Sigmoid colon (tissue), 7 donors: Measurements from ENCODE around the gene TRIP13. TPM values are rescaled to one million over a fixed set of nuclear protein-coding genes. Genes with fewer than 3 reads are reported as not detected.

Experiments
- DNase-seq: peaks from one replicate; pipeline ENCODE4 v3.0.0-alpha.2; 2019
- H3K27ac ChIP-seq, 4 donors: fragments of 200-600 bp; sonication (generic); one replicate each; pipeline ENCODE4 v1.5.1; 2016 to 2019; ENCODE audit warnings: mild to moderate bottlenecking in 1 of 4
- H3K27me3 ChIP-seq, 3 donors: fragments of 200-600 bp; sonication (generic); one replicate each; pipeline ENCODE4 v1.5.1; 2019; ENCODE audit warnings: mild to moderate bottlenecking in 1 of 3
- H3K36me3 ChIP-seq, 4 donors: fragments of 200-600 bp; sonication (generic); one replicate each; pipeline ENCODE4 v1.5.1; 2016 to 2019
- H3K4me1 ChIP-seq, 4 donors: fragments of 200-600 bp; sonication (generic); one replicate each; pipeline ENCODE4 v1.5.1; 2017 to 2019
- H3K4me3 ChIP-seq, 4 donors: fragments of 200-600 bp; sonication (generic); one replicate each; pipeline ENCODE4 v1.5.1; 2017 to 2019; ENCODE audit warnings: mild to moderate bottlenecking in 2 of 4, moderate library complexity in 1 of 4
- H3K9me3 ChIP-seq, 4 donors: fragments of 200-600 bp in 3 of 4; sonication (generic) in 3 of 4; one replicate each; pipeline versions ENCODE4 v1.5.1 to v1.6.1; 2013 to 2019
- CTCF ChIP-seq, 4 experiments: fragments of 450-650 bp in 3 of 4; fragments of 200-600 bp in 1 of 4; IDR thresholded peaks; one replicate each; pipeline ENCODE4 v1.5.1; 2016 to 2019; ENCODE audit warnings: antibody characterized with exemption in 4 of 4, mild to moderate bottlenecking in 3 of 4, moderate library complexity in 2 of 4
- EP300 ChIP-seq, 4 donors: sonication (generic); formaldehyde crosslinking; IDR thresholded peaks; one replicate each; pipeline ENCODE4 v1.6.1; 2017; ENCODE audit warnings: antibody characterized with exemption in 4 of 4
- POLR2A ChIP-seq, 2 donors: fragments of 450-650 bp; IDR thresholded peaks; one replicate each; pipeline ENCODE4 v1.6.1; 2016; ENCODE audit warnings: antibody characterized with exemption in 2 of 2, mild to moderate bottlenecking in 2 of 2, moderate library complexity in 2 of 2
- POLR2AphosphoS5 ChIP-seq, 4 donors: sonication (generic); formaldehyde crosslinking; IDR thresholded peaks; one replicate each; pipeline ENCODE4 v1.6.1; 2017; ENCODE audit warnings: antibody characterized with exemption in 4 of 4
- WGBS, 2 donors: extraction: QIAGEN DNeasy Blood & Tissue Kit; methylation state at CpG; one replicate each; pipeline ENCODE4 v1.1.7; 2013; 5-methylcytosine and 5-hydroxymethylcytosine counted together
- intact Hi-C: fragments of 100-400 bp; cut with DNase I; formaldehyde crosslinking; loops from one replicate; pipeline ENCODE4 v1.15.1; 2023
- polyA plus RNA-seq, 3 donors: library from polyadenylated mRNA; stranded (reverse); fragments of 200-250 nt; gene quantifications; one replicate each; pipeline ENCODE4 v1.2.3, GENCODE V29; 2013
- total RNA-seq, 4 donors: library from RNA; depleted of rRNA; stranded (reverse); fragments of >200 nt; gene quantifications; one replicate each; pipeline ENCODE4 v1.1.0, GENCODE V29; 2016
- donor health status: healthy with polysubstance abuse.
- donor health status: Bipolar disorder and iron deficiency.
- donor health status: healthy.

Gene TRIP13
- total and polyA plus RNA-seq, 7 donors = 0.16 to 7.7 (median 1.0) TPM; not detected in 1

- Histone ChIP-seq H3K4me3 (no peak overlapping the region), H3K27me3 (no peaks in the 10 kb centered on the region), H3K27ac (no peak overlapping the region), H3K9me3 (no peaks in the 10 kb centered on the region), H3K4me1 (peaks cover 0 to 4% (median 2%) of the 10 kb centered on the region in 4 donors), H3K36me3 (no peaks in the 10 kb centered on the region)
- no peak for TF ChIP-seq POLR2AphosphoS5 (IDR thresholded peaks at IDR 0.05)
- no peak for TF ChIP-seq POLR2A (IDR thresholded peaks at IDR 0.05)
- TF ChIP-seq EP300 (IDR thresholded peaks at IDR 0.05) = no peak
- no peak for TF ChIP-seq CTCF (IDR thresholded peaks at IDR 0.05)
- intact Hi-C loops = no loop called here
- DNase-seq = no peak
- 95 to 97% methylated on average over 7 of the region's 7 CpGs for WGBS, 2 donors
Measured at GRCh38 chr5:907366-907910, 14.8 kb downstream of the TRIP13 start.

- no peaks in the 10 kb centered on the region for H3K4me1 ChIP-seq
- intact Hi-C loops = no loop called here
- H3K27me3 ChIP-seq = no peaks in the 10 kb centered on the region
- no peak overlapping the region for H3K27ac ChIP-seq
- H3K9me3 ChIP-seq = no peaks in the 10 kb centered on the region
- no peak overlapping the region for H3K4me3 ChIP-seq
- no peak for TF ChIP-seq POLR2A (IDR thresholded peaks at IDR 0.05)
- TF ChIP-seq POLR2AphosphoS5 (IDR thresholded peaks at IDR 0.05) = no peak
- TF ChIP-seq EP300 (IDR thresholded peaks at IDR 0.05) = no peak
- no peak for TF ChIP-seq CTCF (IDR thresholded peaks at IDR 0.05)
- 97% methylated on average over 16 of the region's 16 CpGs for WGBS, 2 donors
- H3K36me3 ChIP-seq = no peaks in the 10 kb centered on the region
- DNase-seq = no peak
Measured at GRCh38 chr5:908172-908571, 15.5 kb downstream of the TRIP13 start.

- no peaks in the 10 kb centered on the region for H3K27me3 ChIP-seq
- 94% methylated on average over 8 of the region's 8 CpGs for WGBS, 2 donors
- TF ChIP-seq POLR2AphosphoS5 (IDR thresholded peaks at IDR 0.05) = no peak
- no peak for TF ChIP-seq CTCF (IDR thresholded peaks at IDR 0.05)
- TF ChIP-seq EP300 (IDR thresholded peaks at IDR 0.05) = no peak
- TF ChIP-seq POLR2A (IDR thresholded peaks at IDR 0.05) = no peak
- no peaks in the 10 kb centered on the region for H3K36me3 ChIP-seq
- H3K4me1 ChIP-seq = no peaks in the 10 kb centered on the region
- no peak overlapping the region for H3K4me3 ChIP-seq
- intact Hi-C loops = no loop called here
- DNase-seq = no peak
- H3K9me3 ChIP-seq = no peaks in the 10 kb centered on the region
- no peak overlapping the region for H3K27ac ChIP-seq
Measured at GRCh38 chr5:909086-909485, 16.4 kb downstream of the TRIP13 start.

- H3K27ac ChIP-seq = no peak overlapping the region
- no peaks in the 10 kb centered on the region for H3K9me3 ChIP-seq
- no peak overlapping the region for H3K4me3 ChIP-seq
- DNase-seq = no peak
- 95 to 96% methylated on average over 18 of the region's 18 CpGs for WGBS, 2 donors
- no peaks in the 10 kb centered on the region for H3K4me1 ChIP-seq
- H3K27me3 ChIP-seq = no peaks in the 10 kb centered on the region
- intact Hi-C loops = no loop called here
- H3K36me3 ChIP-seq = no peaks in the 10 kb centered on the region
- TF ChIP-seq CTCF (IDR thresholded peaks at IDR 0.05) (no peak), POLR2AphosphoS5 (IDR thresholded peaks at IDR 0.05) (no peak)
Measured at GRCh38 chr5:909994-910768, 17.5 kb downstream of the TRIP13 start.
